Trophoblast cell (in vitro differentiated cells and primary cell): ENCODE results near the gene PTPRJ.

Experiments used
- DNase-seq, 2 donors: peaks; one replicate each; pipeline ENCODE4 v3.0.0-alpha.2; 2016
- H2AFZ ChIP-seq: 2 replicates; pipeline ENCODE4 v1.6.1; 2013; ENCODE audit warnings: low read length, moderate library complexity, mild to moderate bottlenecking; ENCODE audit not compliant: insufficient read depth, poor library complexity
- H2AK5ac ChIP-seq: 2 replicates; pipeline ENCODE4 v1.6.1; 2013; ENCODE audit warnings: mild to moderate bottlenecking, low read length
- H2BK120ac ChIP-seq: 2 replicates; pipeline ENCODE4 v1.6.1; 2013; ENCODE audit warnings: low read length, mild to moderate bottlenecking, moderate library complexity; ENCODE audit not compliant: insufficient read depth, poor library complexity
- H2BK12ac ChIP-seq: 2 replicates; pipeline ENCODE4 v1.6.1; 2013; ENCODE audit warnings: mild to moderate bottlenecking, low read length, moderate library complexity
- H2BK5ac ChIP-seq: 2 replicates; pipeline ENCODE4 v1.6.1; 2013; ENCODE audit warnings: low read length, low read depth, moderate library complexity, mild to moderate bottlenecking; ENCODE audit not compliant: poor library complexity
- H3K14ac ChIP-seq: 2 replicates; pipeline ENCODE4 v1.6.1; 2013; ENCODE audit warnings: mild to moderate bottlenecking, low read length
- H3K18ac ChIP-seq: 2 replicates; pipeline ENCODE4 v1.6.1; 2013; ENCODE audit warnings: mild to moderate bottlenecking, low read length
- H3K23ac ChIP-seq: 2 replicates; pipeline ENCODE4 v1.6.1; 2013; ENCODE audit warnings: low read length
- H3K27ac ChIP-seq: 2 replicates; pipeline ENCODE4 v1.5.1; 2013; ENCODE audit warnings: low read depth, mild to moderate bottlenecking, inconsistent platforms, low read length, moderate library complexity
- H3K27me3 ChIP-seq: 2 replicates; pipeline ENCODE4 v1.6.1; 2013; ENCODE audit warnings: inconsistent platforms, mild to moderate bottlenecking, low read length, moderate library complexity; ENCODE audit not compliant: insufficient read depth
- H3K36me3 ChIP-seq, 2 experiments: 1 replicate in 1 of 2; 2 replicates in 1 of 2; pipeline ENCODE4 v1.6.1; 2013; ENCODE audit warnings: low read length in 2 of 2, mild to moderate bottlenecking in 2 of 2, moderate library complexity in 1 of 2; ENCODE audit not compliant: insufficient read depth in 2 of 2, control insufficient read depth in 1 of 2
- H3K4ac ChIP-seq: 2 replicates; pipeline ENCODE4 v1.6.1; 2013; ENCODE audit warnings: low read depth, mild to moderate bottlenecking, low read length, moderate library complexity
- H3K4me1 ChIP-seq, 2 experiments: 1 replicate in 1 of 2; 2 replicates in 1 of 2; pipeline ENCODE4 v1.6.1; 2013; ENCODE audit warnings: low read length in 2 of 2, mild to moderate bottlenecking in 2 of 2, moderate library complexity in 1 of 2; ENCODE audit not compliant: insufficient read depth in 2 of 2, control insufficient read depth in 1 of 2
- H3K4me2 ChIP-seq: 2 replicates; pipeline ENCODE4 v1.6.1; 2013; ENCODE audit warnings: inconsistent platforms, mild to moderate bottlenecking, low read length, moderate library complexity
- H3K4me3 ChIP-seq: 2 replicates; pipeline ENCODE4 v1.5.1; 2013; ENCODE audit warnings: mild to moderate bottlenecking, low read depth, low read length, inconsistent platforms
- H3K79me1 ChIP-seq: one replicate; pipeline ENCODE4 v1.6.1; 2013; ENCODE audit warnings: low read length
- H3K79me2 ChIP-seq: 2 replicates; pipeline ENCODE4 v1.6.1; 2013; ENCODE audit warnings: low read length, mild to moderate bottlenecking; ENCODE audit not compliant: control insufficient read depth, insufficient read depth, poor library complexity
- H3K9ac ChIP-seq: 2 replicates; pipeline ENCODE4 v1.6.1; 2013; ENCODE audit warnings: mild to moderate bottlenecking, low read length
- H3K9me3 ChIP-seq: 2 replicates; pipeline ENCODE4 v1.6.1; 2013; ENCODE audit warnings: low read depth, mild to moderate bottlenecking, control low read depth, inconsistent platforms, low read length; ENCODE audit not compliant: insufficient read depth
- H4K12ac ChIP-seq: 2 replicates; pipeline ENCODE4 v1.6.1; 2013; ENCODE audit warnings: low read depth, mild to moderate bottlenecking, low read length, moderate library complexity
- H4K8ac ChIP-seq: 2 replicates; pipeline ENCODE4 v1.6.1; 2013; ENCODE audit warnings: low read depth, mild to moderate bottlenecking, low read length, moderate library complexity
- H4K91ac ChIP-seq: one replicate; pipeline ENCODE4 v1.6.1; 2013; ENCODE audit warnings: low read depth, mild to moderate bottlenecking, low read length, moderate library complexity
- WGBS: extraction: QIAGEN DNeasy Blood & Tissue Kit; methylation state at CpG from one replicate; pipeline ENCODE4 v1.1.7; 2013; ENCODE audit warnings: missing lambda C conversion rate; ENCODE audit not compliant: insufficient read length, insufficient coverage; ENCODE audit errors: extremely low coverage; 5-methylcytosine and 5-hydroxymethylcytosine counted together

The PTPRJ gene

DNA sequence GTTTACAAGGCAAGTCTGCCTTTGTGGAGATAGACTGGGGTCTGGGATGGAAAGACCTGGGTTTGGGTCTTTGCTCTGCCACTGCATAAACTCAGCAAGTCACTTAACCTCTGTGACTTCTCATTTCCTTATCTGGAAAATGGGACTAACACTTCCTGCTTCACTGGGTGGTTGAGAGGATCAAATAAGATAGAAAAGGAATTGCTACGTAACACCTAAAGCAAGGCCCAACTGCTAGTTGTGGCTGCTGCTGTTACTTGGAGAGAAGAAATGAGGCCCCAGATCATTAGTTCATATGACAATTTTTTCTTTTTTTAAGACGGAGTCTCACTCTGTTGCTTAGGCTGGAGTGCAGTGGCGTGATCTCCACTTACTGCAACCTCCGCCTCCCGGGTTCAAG, 5.9 kb downstream of the PTPRJ start:
- DNase-seq: no peak
- no peak overlapping the region for H2BK120ac ChIP-seq
- H3K18ac ChIP-seq: peak overlapping the region; percentile 64
- H2BK5ac ChIP-seq: no peak overlapping the region
- no peak overlapping the region for H2AK5ac ChIP-seq
- H4K12ac ChIP-seq: no peak overlapping the region
- no peak overlapping the region for H2AFZ ChIP-seq
- H3K79me1 ChIP-seq: peaks cover 2% of the 10 kb centered on the region
- no peak overlapping the region for H3K4me3 ChIP-seq
- no peak overlapping the region for H3K14ac ChIP-seq
- H3K79me2 ChIP-seq: no peaks in the 10 kb centered on the region
- H3K36me3 ChIP-seq: no peaks in the 10 kb centered on the region
- peaks cover 6 to 14% of the 10 kb centered on the region in 2 experiments for H3K4me1 ChIP-seq
- no peak overlapping the region for H3K4ac ChIP-seq
- no peak overlapping the region for H2BK12ac ChIP-seq
- H3K27me3 ChIP-seq: no peaks in the 10 kb centered on the region
- no peak overlapping the region for H4K91ac ChIP-seq
- H3K9ac ChIP-seq: no peak overlapping the region
- WGBS: no CpG with 5 or more reads among the region's 5 CpGs
- H3K23ac ChIP-seq: no peak overlapping the region
- H3K27ac ChIP-seq: no peak overlapping the region
- no peaks in the 10 kb centered on the region for H3K9me3 ChIP-seq
- H3K4me2 ChIP-seq: no peak overlapping the region
- H4K8ac ChIP-seq: no peak overlapping the region

DNA sequence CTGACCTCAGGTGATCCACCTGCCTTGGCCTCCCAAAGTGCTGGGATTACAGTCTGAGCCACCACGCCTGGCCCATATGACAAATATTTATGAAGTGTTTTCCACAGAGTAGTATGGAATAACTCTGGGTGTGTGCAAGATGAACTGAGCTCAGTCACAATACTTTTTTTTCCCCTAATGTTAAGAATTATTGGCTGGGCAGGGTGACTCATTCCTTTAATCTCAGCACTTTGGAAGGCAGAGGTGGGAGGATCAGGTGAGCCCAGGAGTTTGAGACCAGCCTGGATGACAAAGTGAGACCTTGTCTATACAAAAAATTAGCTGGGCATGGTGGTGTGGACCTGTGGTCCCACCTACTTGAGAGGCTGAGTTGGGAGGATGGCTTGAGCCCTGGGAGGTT, 6.4 kb downstream of the PTPRJ start:
- Histone ChIP-seq H3K18ac (no peak overlapping the region), H2BK5ac (no peak overlapping the region), H3K36me3 (no peaks in the 10 kb centered on the region), H3K9me3 (no peaks in the 10 kb centered on the region), H4K12ac (no peak overlapping the region), H3K27ac (no peak overlapping the region), H2AK5ac (no peak overlapping the region), H3K4me3 (no peak overlapping the region), H4K91ac (no peak overlapping the region), H2BK120ac (no peak overlapping the region), H3K4me1 (peaks cover 4 to 16% of the 10 kb centered on the region in 2 experiments), H3K9ac (no peak overlapping the region), H2AFZ (no peak overlapping the region), H3K27me3 (no peaks in the 10 kb centered on the region), H3K79me2 (no peaks in the 10 kb centered on the region), H2BK12ac (no peak overlapping the region), H3K4ac (no peak overlapping the region), H3K79me1 (no peaks in the 10 kb centered on the region), H3K14ac (no peak overlapping the region), H3K4me2 (no peak overlapping the region), H3K23ac (no peak overlapping the region), H4K8ac (no peak overlapping the region)
- no CpG with 5 or more reads among the region's 1 CpG for WGBS
- DNase-seq: no peak

DNA sequence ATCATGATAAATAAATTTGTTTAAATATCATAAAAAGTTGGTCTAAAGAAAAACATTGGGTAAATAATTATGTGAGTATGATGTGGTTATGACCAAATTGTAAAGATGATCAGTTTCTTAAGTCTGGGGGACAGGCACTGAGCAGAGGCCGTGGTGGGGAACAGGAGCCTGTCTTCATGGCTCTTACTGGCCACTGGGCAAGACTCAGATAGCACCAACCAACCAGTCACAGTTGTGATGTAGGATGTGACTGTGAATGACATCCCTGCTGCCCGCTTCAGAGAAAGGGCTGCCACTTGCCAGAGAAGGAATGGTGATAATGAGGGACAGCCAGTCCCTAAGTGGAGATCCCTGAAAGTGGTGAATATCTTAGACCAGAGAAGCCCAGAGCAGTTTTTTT, 7.0 kb downstream of the PTPRJ start:
- no peak overlapping the region for H3K18ac ChIP-seq
- H3K27me3 ChIP-seq: no peaks in the 10 kb centered on the region
- no peak overlapping the region for H3K14ac ChIP-seq
- WGBS: no CpG with 5 or more reads among the region's 2 CpGs
- no peaks in the 10 kb centered on the region for H3K79me2 ChIP-seq
- H3K79me1 ChIP-seq: no peaks in the 10 kb centered on the region
- H4K91ac ChIP-seq: no peak overlapping the region
- no peak overlapping the region for H2AFZ ChIP-seq
- no peak overlapping the region for H3K4me3 ChIP-seq
- no peak overlapping the region for H3K4me2 ChIP-seq
- peaks cover 0 to 11% of the 10 kb centered on the region in 2 experiments for H3K4me1 ChIP-seq
- no peak overlapping the region for H3K27ac ChIP-seq
- H4K12ac ChIP-seq: no peak overlapping the region
- H2AK5ac ChIP-seq: no peak overlapping the region
- no peaks in the 10 kb centered on the region for H3K9me3 ChIP-seq
- no peaks in the 10 kb centered on the region for H3K36me3 ChIP-seq
- H4K8ac ChIP-seq: no peak overlapping the region
- DNase-seq: no peak
- H2BK5ac ChIP-seq: no peak overlapping the region
- no peak overlapping the region for H3K9ac ChIP-seq
- H3K4ac ChIP-seq: no peak overlapping the region
- H3K23ac ChIP-seq: no peak overlapping the region
- no peak overlapping the region for H2BK12ac ChIP-seq
- no peak overlapping the region for H2BK120ac ChIP-seq

DNA sequence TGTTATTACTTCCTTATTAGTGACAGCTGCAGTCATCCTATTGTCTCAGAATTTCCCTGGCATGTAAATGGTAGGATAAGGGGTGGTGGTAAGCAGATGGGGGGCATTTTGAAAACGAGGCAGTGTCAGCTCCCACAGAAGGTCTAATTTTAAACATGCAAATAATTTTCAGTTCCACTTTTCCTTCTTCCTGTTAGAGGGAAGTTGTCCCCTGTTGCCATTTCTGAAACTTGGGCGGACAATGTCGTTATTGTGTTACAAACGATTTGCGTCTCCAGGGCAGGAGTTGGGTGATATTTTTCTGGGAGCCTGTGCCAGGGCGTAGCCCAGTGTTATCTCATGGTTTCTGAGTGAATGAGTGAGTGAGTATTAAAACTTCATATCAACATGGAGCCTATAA, 7.4 kb downstream of the PTPRJ start:
- no peak overlapping the region for H3K4me3 ChIP-seq
- H3K4me1 ChIP-seq: peaks cover under 1 to 11% of the 10 kb centered on the region in 2 experiments
- H4K8ac ChIP-seq: no peak overlapping the region
- no peak overlapping the region for H3K4me2 ChIP-seq
- H2BK120ac ChIP-seq: no peak overlapping the region
- H3K4ac ChIP-seq: no peak overlapping the region
- no CpG with 5 or more reads among the region's 6 CpGs for WGBS
- no peak overlapping the region for H2BK5ac ChIP-seq
- no peak overlapping the region for H3K27ac ChIP-seq
- no peak overlapping the region for H2BK12ac ChIP-seq
- H3K9ac ChIP-seq: no peak overlapping the region
- no peaks in the 10 kb centered on the region for H3K79me1 ChIP-seq
- no peaks in the 10 kb centered on the region for H3K79me2 ChIP-seq
- no peak for DNase-seq
- H3K9me3 ChIP-seq: no peaks in the 10 kb centered on the region
- H3K14ac ChIP-seq: no peak overlapping the region
- no peaks in the 10 kb centered on the region for H3K27me3 ChIP-seq
- H2AK5ac ChIP-seq: no peak overlapping the region
- H4K91ac ChIP-seq: no peak overlapping the region
- no peaks in the 10 kb centered on the region for H3K36me3 ChIP-seq
- no peak overlapping the region for H3K18ac ChIP-seq
- no peak overlapping the region for H4K12ac ChIP-seq
- H3K23ac ChIP-seq: no peak overlapping the region
- no peak overlapping the region for H2AFZ ChIP-seq
